Endothelial cell of umbilical vein (primary cell): Measurements from ENCODE around the gene CCR3. TPM values are rescaled to one million over a fixed set of nuclear protein-coding genes. Genes with fewer than 3 reads are reported as not detected.

ENCODE experiments used
- BruUV-seq: library from RNA; stranded (reverse); fragments of 400-500 nt; replicated peaks from 2 replicates; lab custom pipeline; 2021; lab: Mats Ljungman, UMichigan
- CTCF ChIA-PET: fragments of 300-600, 350-600 bp; sonication (Branson Sonifier 250); formaldehyde crosslinking; loops from one replicate; lab custom pipeline; 2021; ENCODE audit warnings: antibody characterized with exemption, inconsistent platforms; lab: Charles Lee
- POLR2A ChIA-PET: fragments of 300-600, 350-600 bp; sonication (Branson Sonifier 250); formaldehyde crosslinking; loops from one replicate; lab custom pipeline; 2021; ENCODE audit warnings: antibody characterized with exemption, inconsistent platforms; lab: Charles Lee
- DNase-seq: peaks from one replicate; pipeline ENCODE4 v3.0.0-alpha.2; 2011; ENCODE audit warnings: low read depth, low spot score
- FAIRE-seq: peaks from 2 replicates; lab custom pipeline; 2011; peaks lifted over from hg19 to GRCh38; lab: Jason Lieb, UNC
- H2AFZ ChIP-seq: 2 replicates; pipeline ENCODE4 v1.6.0; 2012; ENCODE audit warnings: low read depth, low read length, control low read depth, inconsistent platforms
- H3K27ac ChIP-seq: 2 replicates; pipeline ENCODE4 v1.5.1; 2011; ENCODE audit warnings: low read depth, mild to moderate bottlenecking, control low read depth, low read length, moderate library complexity; ENCODE audit not compliant: insufficient read depth
- H3K27me3 ChIP-seq, 2 experiments: 2 replicates each; pipeline versions ENCODE4 v1.6.0 to v1.6.1; 2011; ENCODE audit warnings: low read length in 2 of 2, mixed read lengths in 1 of 2; ENCODE audit not compliant: control insufficient read depth in 2 of 2, insufficient read depth in 2 of 2
- H3K36me3 ChIP-seq, 2 experiments: 2 replicates in 1 of 2; 3 replicates in 1 of 2; pipeline ENCODE4 v1.5.1; 2011; ENCODE audit warnings: low read length in 2 of 2, mild to moderate bottlenecking in 1 of 2, moderate library complexity in 1 of 2; ENCODE audit not compliant: control insufficient read depth in 2 of 2, insufficient read depth in 2 of 2; ENCODE audit errors: extremely low read depth in 1 of 2
- H3K4me1 ChIP-seq: 3 replicates; pipeline ENCODE4 v1.5.1; 2011; ENCODE audit warnings: mild to moderate bottlenecking, low read length; ENCODE audit not compliant: control insufficient read depth, insufficient read depth; ENCODE audit errors: extremely low read depth
- H3K4me2 ChIP-seq: 2 replicates; pipeline ENCODE4 v1.6.1; 2011; ENCODE audit warnings: low read length, control low read depth, mixed read lengths; ENCODE audit not compliant: insufficient read depth
- H3K4me3 ChIP-seq, 3 experiments: fragments of 200-600 bp in 1 of 3; sonication (generic), shearing (Covaris generic) in 1 of 3; replicated peaks in 1 of 3; 2 replicates each; pipeline ENCODE4 v1.5.1; 2011 to 2016; ENCODE audit warnings: control low read depth in 3 of 3, low read length in 3 of 3, mild to moderate bottlenecking in 2 of 3, inconsistent platforms in 1 of 3, low read depth in 1 of 3, moderate library complexity in 1 of 3; ENCODE audit not compliant: insufficient read depth in 1 of 3
- H3K79me2 ChIP-seq: 2 replicates; pipeline ENCODE4 v1.6.0; 2012; ENCODE audit warnings: low read length, inconsistent platforms; ENCODE audit not compliant: control insufficient read depth, insufficient read depth
- H3K9ac ChIP-seq: replicated peaks from 2 replicates; pipeline ENCODE3; 2011; ENCODE audit warnings: low read length, control low read depth; ENCODE audit not compliant: insufficient read depth; ENCODE audit errors: extremely low read depth
- H3K9me1 ChIP-seq: replicated peaks from 3 replicates; pipeline ENCODE4 v1.6.0; 2011; ENCODE audit warnings: mild to moderate bottlenecking, low read length; ENCODE audit not compliant: control insufficient read depth, insufficient read depth; ENCODE audit errors: extremely low read depth
- H3K9me3 ChIP-seq: replicated peaks from 2 replicates; pipeline ENCODE4 v1.5.1; 2012; ENCODE audit warnings: low read length, inconsistent platforms; ENCODE audit not compliant: control insufficient read depth, insufficient read depth
- H4K20me1 ChIP-seq: replicated peaks from 2 replicates; pipeline ENCODE3; 2011; ENCODE audit warnings: mild to moderate bottlenecking, low read length; ENCODE audit not compliant: control insufficient read depth, insufficient read depth; ENCODE audit errors: extremely low read depth
- EZH2 ChIP-seq: IDR thresholded peaks from 2 replicates; pipeline ENCODE4 v1.6.1; 2012; ENCODE audit warnings: borderline replicate concordance, low read depth, mild to moderate bottlenecking, moderate library complexity, low read length, inconsistent platforms; ENCODE audit not compliant: severe bottlenecking
- FOS ChIP-seq: IDR thresholded peaks from 2 replicates; pipeline ENCODE4 v1.6.1; 2011; ENCODE audit warnings: mild to moderate bottlenecking, low read length, moderate library complexity, borderline replicate concordance; ENCODE audit not compliant: insufficient read depth
- GATA2 ChIP-seq: IDR thresholded peaks from 2 replicates; pipeline ENCODE4 v1.7.0; 2011; ENCODE audit warnings: low read depth, mild to moderate bottlenecking, moderate library complexity, mixed read lengths, low read length; ENCODE audit not compliant: insufficient read length, insufficient read depth
- MAX ChIP-seq: IDR thresholded peaks from 2 replicates; pipeline ENCODE4 v1.6.1; 2011; ENCODE audit not compliant: insufficient read depth, insufficient read length
- MYC ChIP-seq: IDR thresholded peaks from one replicate; pipeline ENCODE4 v1.6.1; 2011; ENCODE audit warnings: mild to moderate bottlenecking, low read depth, low read length
- POLR2A ChIP-seq: IDR thresholded peaks from 2 replicates; pipeline ENCODE4 v1.6.1; 2012; ENCODE audit warnings: low read depth, mild to moderate bottlenecking, control low read depth, low read length
- POLR2AphosphoS5 ChIP-seq: IDR thresholded peaks from 2 replicates; pipeline ENCODE4 v1.6.1; 2012; ENCODE audit warnings: low read depth, mild to moderate bottlenecking, control low read depth, low read length, moderate library complexity; ENCODE audit not compliant: insufficient read depth
- dilution Hi-C: fragments of 300-500 bp; cut with MboI; formaldehyde crosslinking; loops from one replicate; pipeline ENCODE4 v1.15.0; 2019; ENCODE audit warnings: low sequenced_read_pairs; ENCODE audit not compliant: extremely low pct_ligation_motif_present
- intact Hi-C: fragments of 100-400 bp; cut with micrococcal nuclease; formaldehyde crosslinking; loops from one replicate; pipeline ENCODE4 v1.10.0; 2022
- polyA plus RNA-seq, 4 experiments: library from polyadenylated mRNA; depleted of rRNA in 3 of 4; stranded (reverse) in 3 of 4; unstranded in 1 of 4; fragments of >200 nt; gene quantifications; 2 replicates each; pipeline versions ENCODE4 v1.2.1 to v1.2.3, GENCODE V29; 2011 to 2012; ENCODE audit warnings: missing spikeins in 1 of 4
- total RNA-seq: library from RNA; stranded (reverse); gene quantifications from 2 replicates; pipeline ENCODE4 v1.2.3, GENCODE V29; 2021
- TF ChIP-seq, protein P1 (sequence below), 2 donors: IDR thresholded peaks; 1 replicate in 1 of 2; 2 replicates in 1 of 2; pipeline ENCODE4 v1.5.1; 2011; ENCODE audit warnings: low read length in 2 of 2, mild to moderate bottlenecking in 2 of 2, moderate library complexity in 2 of 2, control low read depth in 1 of 2, inconsistent platforms in 1 of 2, low read depth in 1 of 2; ENCODE audit not compliant: insufficient read depth in 1 of 2; ENCODE audit errors: extremely low read depth in 1 of 2

CCR3 gene
- total and polyA plus RNA-seq, 2 donors (not counting 3 experiments of a cell fraction or from before 2014, with no cell fraction given), result not detected

DNA sequence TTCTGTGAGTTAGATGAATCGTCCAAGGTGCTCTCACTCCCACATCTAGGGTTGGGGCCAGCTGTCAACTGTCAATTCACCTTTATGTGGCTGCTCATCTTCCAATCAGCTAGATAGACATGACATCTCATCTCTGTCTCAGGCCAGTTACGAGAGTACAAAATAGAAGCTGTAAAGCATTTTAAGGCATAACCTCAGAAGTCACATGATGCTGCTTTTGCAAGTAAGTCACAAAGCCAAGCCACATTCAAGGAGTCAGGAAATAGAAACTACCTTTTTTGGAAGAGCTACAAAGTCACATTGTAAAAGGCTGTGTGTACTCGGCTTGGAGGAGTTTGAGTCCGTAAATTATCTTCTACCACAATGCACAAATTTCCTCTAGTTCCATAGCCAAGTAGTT, 29.1 kb upstream of the CCR3 start:
- H2AFZ ChIP-seq, result no peak overlapping the region
- no peak overlapping the region for H3K9ac ChIP-seq
- no peak overlapping the region for H3K27ac ChIP-seq
- no peaks in the 10 kb centered on the region for H3K9me1 ChIP-seq
- no peaks in the 10 kb centered on the region for H3K79me2 ChIP-seq
- H3K36me3 ChIP-seq, result no peaks in the 10 kb centered on the region
- H3K9me3 ChIP-seq, result no peaks in the 10 kb centered on the region
- dilution Hi-C loops, result no loop called here
- DNase-seq (no peak), FAIRE-seq (no peak)
- ChIA-PET POLR2A (interaction anchor here (0.6 kb wide), 1 partner anchor 107 kb away, joined by 4 read pairs; no protein-coding TSS in a partner anchor), CTCF (interaction anchor here (1.3 kb wide), 1 partner anchor 214 kb away, joined by 3 read pairs; no protein-coding TSS in a partner anchor)
- TF ChIP-seq POLR2AphosphoS5 (no peak), GATA2 (no peak), MAX (no peak)
- H3K4me1 ChIP-seq, result no peaks in the 10 kb centered on the region
- no TSS peak for BruUV-seq
- H3K4me3 ChIP-seq, result no peak overlapping the region
- no peaks in the 10 kb centered on the region for H4K20me1 ChIP-seq
- intact Hi-C loops, result loop anchor here (10.0 kb wide), 1 partner anchor 212 kb away; no protein-coding TSS in a partner anchor
- H3K4me2 ChIP-seq, result no peak overlapping the region
- no peaks in the 10 kb centered on the region for H3K27me3 ChIP-seq

DNA sequence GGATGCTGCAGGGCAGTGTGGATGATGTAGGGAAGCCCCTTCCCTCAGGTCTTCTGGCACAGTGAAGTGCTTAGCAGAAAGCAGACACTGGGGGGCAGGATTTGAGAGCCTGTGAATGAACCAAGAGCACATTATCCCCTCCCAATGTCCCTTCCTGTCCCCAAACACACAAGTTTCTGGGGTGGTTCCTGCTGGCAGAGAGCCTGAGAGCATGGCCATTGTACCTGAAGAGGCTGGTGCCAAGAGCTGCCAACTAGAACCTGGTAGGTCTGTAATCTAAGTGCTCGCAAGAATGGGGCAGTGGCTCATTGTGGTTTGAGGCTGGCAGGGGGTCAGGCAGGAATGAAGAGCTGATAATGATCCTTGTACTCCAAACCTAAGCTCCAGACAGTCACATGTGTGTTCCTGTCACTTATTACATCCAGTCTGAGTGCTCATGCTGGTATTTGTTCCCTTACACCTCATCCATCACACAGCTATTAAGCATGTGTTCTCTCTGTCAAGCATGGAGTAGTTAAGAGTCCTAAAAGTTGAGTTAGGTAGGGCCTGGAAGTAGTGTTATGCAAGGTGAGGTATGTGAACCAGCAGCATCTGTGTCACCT, 27.4 kb upstream of the CCR3 start:
- Histone ChIP-seq H2AFZ (no peak overlapping the region), H3K4me1 (no peaks in the 10 kb centered on the region), H3K4me3 (no peak overlapping the region), H3K27ac (no peak overlapping the region), H3K9me1 (no peaks in the 10 kb centered on the region), H3K27me3 (no peaks in the 10 kb centered on the region), H3K9ac (no peak overlapping the region), H3K4me2 (no peak overlapping the region), H4K20me1 (no peaks in the 10 kb centered on the region), H3K36me3 (no peaks in the 10 kb centered on the region), H3K9me3 (no peaks in the 10 kb centered on the region), H3K79me2 (no peaks in the 10 kb centered on the region)
- no peak for FAIRE-seq
- intact Hi-C loops, result loop anchor here (10.0 kb wide), 1 partner anchor 210 kb away; no protein-coding TSS in a partner anchor
- dilution Hi-C loops, result no loop called here
- TF ChIP-seq EZH2, result no peak
- TF ChIP-seq FOS, result no peak
- TF ChIP-seq POLR2A, result no peak
- TF ChIP-seq, protein P1, sequence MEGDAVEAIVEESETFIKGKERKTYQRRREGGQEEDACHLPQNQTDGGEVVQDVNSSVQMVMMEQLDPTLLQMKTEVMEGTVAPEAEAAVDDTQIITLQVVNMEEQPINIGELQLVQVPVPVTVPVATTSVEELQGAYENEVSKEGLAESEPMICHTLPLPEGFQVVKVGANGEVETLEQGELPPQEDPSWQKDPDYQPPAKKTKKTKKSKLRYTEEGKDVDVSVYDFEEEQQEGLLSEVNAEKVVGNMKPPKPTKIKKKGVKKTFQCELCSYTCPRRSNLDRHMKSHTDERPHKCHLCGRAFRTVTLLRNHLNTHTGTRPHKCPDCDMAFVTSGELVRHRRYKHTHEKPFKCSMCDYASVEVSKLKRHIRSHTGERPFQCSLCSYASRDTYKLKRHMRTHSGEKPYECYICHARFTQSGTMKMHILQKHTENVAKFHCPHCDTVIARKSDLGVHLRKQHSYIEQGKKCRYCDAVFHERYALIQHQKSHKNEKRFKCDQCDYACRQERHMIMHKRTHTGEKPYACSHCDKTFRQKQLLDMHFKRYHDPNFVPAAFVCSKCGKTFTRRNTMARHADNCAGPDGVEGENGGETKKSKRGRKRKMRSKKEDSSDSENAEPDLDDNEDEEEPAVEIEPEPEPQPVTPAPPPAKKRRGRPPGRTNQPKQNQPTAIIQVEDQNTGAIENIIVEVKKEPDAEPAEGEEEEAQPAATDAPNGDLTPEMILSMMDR (IDR thresholded peaks at IDR 0.05; ENCODE audit: extremely low read depth in 1 of 2, insufficient read depth in 1 of 2, low read depth in 1 of 2, low read length in 2 of 2), result peak in 1 of 2 donors; percentile 15
- TF ChIP-seq MYC, result no peak
- ChIA-PET CTCF (interaction anchor here (0.5 to 2.1 kb wide), 2 partner anchors 92 to 213 kb away, joined by 3 to 9 read pairs; no protein-coding TSS in a partner anchor), POLR2A (no interaction called here)
- BruUV-seq, result no TSS peak
- no peak for DNase-seq
